NCI-H526 (cell line): ENCODE results near the gene TTC23L.
"Not testable (repeated sequence)": the region's sequence is repeated elsewhere in the genome, so short reads cannot be mapped to it uniquely, and the experiment has no call there.

Experiments used
- DNase-seq, 2 experiments: peaks; one replicate each; lab custom pipeline; 2025; lab: John Stamatoyannopoulos, UW

TTC23L gene, protein sequence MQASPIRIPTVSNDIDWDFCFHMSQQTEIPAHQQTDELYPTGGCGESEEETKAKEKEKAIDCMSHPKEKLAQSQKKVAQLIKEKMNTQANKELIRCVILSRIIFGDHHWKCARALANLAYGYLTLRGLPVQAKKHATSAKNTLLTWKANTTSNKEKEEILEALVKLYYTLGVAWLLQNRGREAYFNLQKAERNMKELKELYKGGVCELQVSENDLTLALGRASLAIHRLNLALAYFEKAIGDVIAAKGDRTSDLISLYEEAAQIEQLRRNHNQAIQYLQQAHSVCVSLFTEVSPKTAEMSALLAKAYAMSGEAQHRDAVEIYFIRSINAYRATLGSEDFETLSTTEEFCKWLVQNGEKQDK

DNA sequence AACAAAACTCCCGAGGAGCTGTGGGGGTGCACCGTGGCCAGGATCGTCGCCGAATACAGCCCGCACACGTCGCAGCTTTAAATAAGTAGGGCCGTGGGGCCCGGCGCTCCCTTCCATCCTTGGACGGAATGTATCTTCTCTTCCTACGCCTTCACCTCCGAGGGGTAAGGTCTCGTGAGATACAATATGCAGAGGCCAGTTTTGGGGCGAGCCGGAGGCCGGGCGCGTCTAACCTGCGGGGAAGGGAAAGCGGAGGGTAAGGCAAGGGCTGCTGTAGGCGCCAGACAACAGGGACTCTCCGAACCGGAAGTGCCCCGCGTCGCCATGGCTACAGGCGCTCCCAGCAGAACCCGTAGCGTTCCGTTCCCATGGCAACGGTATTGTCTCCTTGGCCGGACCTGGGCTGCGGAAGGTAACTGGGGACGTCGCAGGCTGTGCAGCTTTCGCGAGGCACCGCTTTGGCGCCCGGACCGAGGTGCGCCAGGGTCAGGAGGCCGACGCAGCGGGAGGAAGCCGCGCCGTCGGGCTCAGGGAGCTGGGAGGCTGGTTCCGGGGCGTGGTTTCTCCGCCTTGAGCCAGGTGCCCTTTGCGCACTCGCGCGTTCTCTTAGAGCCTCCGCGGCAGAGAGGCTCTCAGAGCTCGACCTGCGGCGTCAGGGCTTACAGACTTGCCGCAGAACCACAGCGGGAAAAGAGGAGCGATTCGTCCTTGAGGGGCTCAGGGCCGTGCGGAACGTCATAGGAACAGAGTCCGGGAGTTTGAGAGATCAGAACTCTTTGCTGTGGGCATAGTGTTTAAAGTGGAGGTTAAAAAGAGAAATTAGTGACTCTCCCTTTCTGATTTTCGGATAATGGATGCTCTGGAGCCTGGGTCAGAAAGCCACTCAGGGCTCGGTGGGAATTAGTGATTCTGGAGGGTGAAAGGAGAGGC lies at the start of gene TTC23L:
TTC23L (plus strand) TSS at position 380 of the 930 bp plus-strand sequence. CDS start 1,508 bp downstream, outside the sequence.
- DNase-seq, result peak; percentile 95 to 100

DNA sequence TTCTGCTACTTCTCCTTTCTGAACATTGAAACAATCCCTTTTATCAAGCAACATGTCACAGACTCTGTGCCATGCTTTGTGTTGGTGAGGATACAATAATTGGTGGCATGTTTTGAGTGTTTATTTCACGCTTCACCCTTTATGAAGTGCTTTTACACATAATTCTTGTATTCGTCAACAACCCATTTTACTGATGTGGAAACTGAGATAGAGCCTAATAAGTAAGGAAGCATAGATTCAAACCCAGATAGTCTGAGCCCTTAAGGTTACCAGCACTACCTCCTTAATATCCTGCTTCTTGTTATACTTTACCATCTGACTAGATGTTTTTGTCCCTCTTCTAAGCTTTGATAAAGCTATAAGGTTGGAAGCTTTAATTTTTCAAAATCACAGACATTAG lies 49.3 kb upstream of the TTC23L start:
- DNase-seq, result no peak

DNA sequence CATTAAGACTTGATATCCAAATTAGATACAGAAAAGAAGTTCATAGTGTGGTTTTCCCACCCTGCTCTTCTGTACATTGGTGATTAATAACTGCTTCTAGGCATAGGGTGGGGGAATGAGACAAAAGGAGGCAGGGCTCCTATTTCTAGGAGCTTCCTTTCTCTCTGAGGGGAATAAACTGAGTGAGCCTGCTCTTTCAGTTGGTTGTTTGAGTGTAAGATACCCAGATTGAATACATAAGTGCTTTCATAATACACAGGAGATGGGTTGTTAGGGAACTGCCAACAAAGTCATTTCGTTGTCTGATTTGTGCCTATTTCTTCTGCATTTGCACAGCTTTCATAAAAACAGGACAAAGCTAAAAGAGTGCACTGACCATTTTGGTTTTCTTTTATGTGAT lies 48.9 kb upstream of the TTC23L start:
- DNase-seq, result no peak

DNA sequence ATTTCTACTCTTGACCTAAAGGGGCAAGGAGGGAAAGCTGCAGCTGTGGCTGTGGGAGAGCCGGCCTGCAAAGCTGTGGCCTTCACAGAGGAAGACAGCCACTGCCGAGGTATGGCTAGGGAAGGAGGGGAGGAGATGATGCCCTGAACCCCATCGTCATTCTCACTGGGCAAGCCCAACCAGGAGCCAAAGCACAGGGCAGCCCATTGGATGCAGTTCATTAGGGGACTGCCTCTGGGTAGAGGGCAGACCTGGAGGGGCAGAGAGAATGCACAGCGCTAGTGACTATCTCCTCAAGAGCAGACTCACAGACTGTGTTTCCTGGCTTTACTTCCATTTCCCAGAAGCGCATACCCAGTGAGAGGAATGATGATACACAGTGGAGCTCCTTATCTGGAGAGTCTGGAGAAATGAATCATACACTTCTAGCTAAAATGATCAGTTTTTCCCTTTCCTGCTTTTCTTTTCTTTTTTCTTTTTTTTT lies 47.2 kb upstream of the TTC23L start:
- DNase-seq, result no peak

DNA sequence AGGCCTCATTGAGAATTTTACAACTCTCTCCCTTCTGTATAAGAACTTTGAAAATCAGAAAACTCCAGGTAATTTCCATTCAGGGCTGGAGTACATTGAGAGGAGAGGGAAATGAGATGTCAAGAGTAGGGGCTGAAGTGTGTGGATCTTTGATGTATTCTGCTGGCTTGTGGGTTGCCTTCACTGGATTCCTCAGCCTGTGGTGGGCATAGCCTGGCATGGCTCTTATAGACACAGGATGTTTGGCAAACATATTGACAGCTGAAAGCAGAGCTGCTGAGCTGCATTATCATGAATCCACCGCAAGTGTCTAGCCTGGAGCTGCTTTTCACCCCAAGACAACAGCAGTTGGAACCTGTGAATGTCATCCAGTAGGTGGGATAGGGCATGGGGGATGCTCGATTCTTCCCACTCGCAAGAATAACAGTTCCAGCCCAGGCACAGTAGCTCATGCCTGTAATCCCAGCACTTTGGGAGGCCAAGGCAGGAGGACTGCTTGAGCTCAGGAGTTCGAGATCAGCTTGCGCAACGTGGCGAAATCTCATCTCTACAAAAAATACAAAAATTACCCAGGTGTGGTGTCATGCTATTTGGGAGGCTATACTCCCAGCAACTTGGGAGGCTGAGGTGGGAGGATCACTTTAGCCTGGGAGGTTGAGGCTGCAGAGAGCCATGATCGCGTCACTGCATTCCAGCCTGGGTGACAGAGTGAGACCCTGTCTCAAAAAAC lies 36.0 kb upstream of the TTC23L start:
- DNase-seq, result no peak

DNA sequence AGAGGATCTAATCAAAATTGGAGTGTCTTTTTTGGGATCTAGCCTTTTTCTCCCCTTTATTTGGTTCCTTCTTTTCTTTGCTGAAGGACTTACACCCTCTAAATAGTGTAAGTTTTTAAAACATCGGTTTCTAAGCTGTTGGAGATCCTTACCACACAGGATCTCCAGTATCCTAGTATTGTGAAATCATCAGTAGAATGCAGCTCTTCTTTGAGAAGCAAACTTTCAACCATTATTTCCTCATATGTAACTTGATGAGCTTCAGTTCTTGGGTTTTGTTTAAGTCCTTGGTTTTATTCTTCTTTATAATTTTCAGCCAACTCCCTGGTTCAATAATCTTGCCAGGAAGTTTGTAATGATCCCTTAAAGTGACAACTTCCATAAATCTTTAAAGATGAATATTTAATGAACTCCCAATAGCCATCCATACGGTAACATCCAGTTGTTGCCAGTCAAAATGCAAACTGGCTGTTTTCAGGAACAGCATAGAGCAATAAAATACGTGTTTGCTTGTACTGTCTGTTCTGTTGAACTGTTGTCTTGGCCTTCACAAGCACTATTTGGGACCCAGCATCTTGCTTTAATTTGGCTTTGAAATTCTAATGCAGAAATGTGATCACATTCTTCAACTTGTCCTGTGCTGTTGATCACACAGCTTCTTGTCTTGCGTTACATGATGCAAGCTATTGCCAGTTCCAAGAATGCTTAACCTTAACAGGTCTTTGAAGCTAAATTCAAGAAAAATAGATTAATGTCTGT lies 34.8 kb upstream of the TTC23L start:
- DNase-seq, result no peak

DNA sequence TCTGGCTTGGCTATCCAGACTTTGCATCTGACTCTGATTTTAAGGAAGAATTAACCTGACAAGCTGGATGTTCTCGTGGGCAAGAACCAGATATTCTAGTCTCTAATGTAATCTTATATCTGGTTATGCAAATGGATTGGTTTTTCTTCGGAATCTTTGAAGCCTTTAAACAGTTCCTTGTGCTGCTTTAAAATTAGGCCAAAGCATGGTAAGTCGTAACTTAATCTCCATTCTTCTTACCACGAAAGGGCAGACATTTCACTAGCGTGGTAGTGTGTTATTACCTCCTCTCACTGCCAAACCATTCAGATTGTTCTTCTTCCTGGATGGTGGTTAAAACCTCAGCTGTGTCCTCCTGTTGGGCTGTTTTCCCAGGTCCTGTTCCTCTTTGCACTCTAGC lies 34.1 kb upstream of the TTC23L start:
- DNase-seq, result no peak

DNA sequence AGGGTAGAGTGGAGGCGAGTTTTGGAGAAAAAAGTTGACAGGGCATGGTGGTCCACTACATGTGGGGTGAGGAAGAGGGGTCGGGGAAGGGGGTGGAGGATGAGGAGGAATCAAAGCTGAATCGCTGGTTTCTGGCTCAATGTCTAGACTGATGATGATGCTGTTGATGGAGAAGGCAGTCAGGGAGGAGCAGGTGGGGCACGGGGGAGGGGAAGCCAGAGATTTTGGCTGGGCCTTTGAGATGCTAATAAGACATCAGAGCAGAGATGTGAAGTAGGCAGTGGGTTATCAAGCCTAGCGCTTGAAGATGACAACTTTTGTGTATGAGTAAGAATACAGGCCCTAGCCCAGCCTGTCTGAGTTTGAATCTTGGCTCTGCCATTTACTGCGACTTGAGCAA lies 32.4 kb upstream of the TTC23L start:
- DNase-seq, result no peak

DNA sequence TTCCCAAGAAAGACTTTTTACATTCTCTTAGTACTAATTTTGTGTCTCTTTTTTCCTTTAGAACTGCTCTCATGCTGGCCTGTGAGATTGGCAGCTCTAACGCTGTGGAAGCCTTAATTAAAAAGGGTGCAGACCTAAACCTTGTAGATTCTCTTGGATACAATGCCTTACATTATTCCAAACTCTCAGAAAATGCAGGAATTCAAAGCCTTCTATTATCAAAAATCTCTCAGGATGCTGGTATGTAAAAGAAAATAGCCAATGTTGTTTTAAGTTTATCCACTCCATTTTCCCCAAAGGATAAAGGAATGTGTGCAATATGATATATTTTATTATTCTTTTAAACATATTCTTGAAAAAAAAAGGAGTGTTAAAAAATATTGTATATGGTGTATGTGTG lies 27.3 kb upstream of the TTC23L start:
- DNase-seq, result no peak

DNA sequence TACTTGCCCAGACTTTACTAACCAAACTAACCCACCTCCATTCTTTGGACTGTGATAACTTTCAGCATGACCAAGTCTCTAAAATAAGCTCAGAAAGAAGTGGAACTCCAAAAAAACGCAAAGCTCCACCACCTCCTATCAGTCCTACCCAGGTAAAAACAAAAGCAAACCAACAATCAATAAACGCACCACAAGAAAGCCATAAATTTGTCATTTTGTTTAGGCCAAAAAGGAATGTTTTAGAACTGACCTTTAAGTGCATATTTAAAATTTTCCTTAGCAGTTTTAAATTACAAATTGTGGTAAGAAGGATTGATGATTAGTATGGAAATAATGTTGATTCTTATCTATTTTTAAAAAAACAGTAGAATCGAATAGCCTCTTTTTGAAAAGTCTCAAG lies 25.5 kb upstream of the TTC23L start:
- no peak for DNase-seq

DNA sequence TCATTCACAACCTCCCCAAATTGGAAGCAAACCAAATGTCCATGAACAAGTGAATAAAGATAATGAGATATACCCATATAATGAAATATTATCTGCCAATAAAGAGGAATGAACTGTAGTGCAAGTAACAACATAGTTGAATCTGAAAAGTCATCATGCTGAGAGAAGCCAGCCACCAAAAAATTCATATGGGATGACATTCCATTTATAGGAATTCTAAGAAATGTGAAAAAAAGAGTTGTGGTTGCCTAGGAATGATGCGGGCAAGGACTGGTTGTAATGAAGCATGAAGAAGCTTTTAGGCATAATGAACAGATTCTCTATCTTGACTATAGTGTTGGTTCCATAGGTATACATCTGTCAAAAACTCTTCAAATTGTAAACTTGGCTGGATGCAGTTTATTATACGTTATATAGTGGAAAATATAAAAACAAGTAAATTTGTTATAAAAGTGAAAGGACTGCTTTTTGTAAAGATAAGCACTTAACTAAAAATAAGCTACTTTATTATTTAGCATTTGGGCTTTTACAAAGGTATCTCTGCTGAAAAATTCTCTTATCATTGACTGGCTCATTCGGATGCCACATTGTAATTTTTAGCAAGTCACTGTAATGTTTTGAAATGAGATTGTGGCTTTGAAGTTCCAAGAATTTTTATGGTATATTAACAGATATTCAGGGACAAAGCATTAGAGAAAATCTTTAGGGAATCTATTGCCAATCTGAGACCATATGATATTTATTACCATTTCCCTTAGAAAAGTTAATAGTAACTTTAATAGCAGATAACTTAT lies 21.2 kb upstream of the TTC23L start:
- no peak for DNase-seq

DNA sequence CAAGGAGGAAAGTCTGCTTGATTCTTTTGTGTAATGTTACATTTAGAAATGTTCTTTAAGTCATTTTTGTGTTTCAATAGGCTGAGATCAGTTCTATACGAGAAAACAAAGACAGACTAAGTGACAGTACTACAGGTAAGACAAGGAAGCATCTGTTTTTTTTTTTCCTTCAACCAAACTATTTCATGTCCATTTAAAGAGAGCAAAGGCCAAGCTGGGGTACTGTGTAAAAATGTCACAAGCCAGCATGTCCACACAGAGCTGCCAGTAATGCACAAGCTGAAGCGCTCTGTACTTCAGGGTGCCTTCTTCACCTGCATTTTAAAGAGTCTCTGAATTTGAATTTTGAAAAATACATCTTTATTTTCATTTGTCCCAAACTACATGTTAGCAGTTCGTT lies 20.2 kb upstream of the TTC23L start:
- DNase-seq, result no peak

DNA sequence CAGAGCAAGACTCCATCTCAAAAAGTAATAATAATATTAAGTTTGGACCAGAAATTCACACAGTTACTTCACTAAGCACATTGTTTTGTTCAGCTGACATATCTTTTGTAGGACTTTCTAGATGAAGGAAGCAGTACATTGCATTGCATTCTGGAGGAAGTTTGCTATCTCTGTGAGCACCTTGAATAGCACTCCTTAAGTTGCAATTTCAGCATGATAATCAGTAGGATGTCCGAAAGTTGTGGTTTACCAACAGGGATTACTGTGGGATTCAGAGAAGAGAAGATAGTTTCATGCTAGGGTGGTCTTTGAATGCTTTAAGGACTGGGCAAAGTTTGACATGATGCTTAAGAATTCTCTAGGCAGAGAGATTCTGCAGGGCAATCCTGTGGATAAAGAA lies 18.4 kb upstream of the TTC23L start:
- DNase-seq, result no peak

DNA sequence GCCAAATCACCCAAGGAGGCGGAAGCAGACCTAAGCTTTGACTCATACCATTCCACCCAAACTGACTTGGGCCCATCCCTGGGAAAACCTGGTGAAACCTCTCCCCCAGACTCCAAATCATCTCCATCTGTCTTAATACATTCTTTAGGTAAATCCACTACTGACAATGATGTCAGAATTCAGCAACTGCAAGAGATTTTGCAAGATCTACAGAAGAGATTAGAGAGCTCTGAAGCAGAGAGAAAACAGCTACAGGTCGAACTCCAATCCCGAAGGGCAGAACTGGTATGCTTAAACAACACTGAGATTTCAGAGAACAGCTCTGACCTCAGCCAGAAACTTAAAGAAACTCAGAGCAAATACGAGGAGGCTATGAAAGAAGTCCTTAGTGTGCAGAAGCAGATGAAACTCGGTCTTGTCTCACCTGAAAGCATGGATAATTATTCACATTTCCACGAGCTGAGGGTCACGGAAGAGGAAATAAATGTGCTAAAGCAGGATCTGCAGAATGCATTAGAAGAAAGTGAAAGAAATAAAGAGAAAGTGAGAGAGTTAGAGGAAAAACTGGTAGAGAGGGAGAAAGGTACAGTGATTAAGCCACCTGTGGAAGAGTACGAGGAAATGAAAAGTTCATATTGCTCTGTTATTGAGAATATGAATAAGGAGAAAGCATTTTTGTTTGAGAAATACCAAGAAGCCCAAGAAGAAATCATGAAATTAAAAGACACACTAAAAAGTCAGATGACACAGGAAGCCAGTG lies 15.8 kb upstream of the TTC23L start:
- DNase-seq, result no peak

DNA sequence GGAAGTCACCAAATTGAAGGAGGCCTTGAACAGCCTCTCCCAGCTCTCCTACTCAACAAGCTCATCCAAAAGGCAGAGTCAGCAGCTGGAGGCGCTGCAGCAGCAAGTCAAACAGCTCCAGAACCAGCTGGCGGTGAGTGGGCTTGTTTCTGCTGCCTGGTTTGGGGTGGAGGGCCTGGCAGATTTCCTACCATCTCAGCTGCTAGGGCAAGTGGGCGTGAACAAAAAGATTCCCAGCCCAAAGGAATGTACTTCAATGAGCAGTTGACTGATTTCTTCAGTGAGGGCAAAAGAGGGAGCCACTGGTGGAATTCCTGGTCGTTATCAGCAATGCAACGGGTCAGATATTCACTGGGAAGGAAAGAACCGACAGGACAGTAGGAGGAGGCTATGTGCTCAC lies 12.6 kb upstream of the TTC23L start:
- no peak for DNase-seq

DNA sequence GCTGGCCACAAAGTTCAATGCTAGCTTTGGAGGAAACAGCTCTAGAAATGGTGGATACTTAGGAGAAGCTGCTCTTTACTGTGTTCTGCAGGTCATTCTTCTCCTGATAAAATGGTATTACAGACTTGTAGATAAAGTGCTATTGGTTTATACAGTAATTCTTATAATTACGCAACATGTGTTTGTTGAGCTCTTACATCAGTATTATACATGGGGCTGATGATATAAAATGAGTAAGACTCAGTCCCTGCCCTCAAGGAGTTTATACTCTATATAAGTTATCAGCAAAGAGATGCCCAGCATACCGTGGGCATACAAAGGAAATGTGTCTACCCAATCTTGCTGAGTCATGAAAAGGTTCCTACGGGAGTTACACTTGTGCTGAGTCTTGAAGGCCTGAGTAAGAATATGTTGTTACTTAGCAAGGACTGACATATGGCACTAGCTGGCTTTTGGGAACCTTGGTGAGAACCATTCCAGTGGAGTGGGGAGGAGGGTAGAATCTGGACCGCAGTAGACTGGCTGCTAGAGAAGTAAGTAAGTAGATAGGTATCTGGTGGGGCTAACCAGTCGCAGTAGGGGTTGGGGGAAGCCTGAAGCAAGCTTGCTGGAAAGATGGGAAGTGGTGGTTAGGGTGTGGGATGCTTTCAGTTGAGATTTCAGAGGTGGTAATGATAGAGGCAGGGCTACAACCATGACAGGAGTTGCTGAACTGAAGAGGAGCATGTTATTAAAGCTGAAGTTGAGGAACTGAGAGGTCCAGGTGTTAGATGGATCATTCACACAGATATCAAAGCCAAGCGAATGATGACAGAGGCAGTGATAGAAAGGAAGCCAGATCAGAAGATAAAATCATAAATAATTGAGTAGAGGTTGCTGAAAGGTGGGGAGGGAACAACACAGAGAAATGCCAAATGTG lies 11.1 kb upstream of the TTC23L start:
- no peak for DNase-seq

DNA sequence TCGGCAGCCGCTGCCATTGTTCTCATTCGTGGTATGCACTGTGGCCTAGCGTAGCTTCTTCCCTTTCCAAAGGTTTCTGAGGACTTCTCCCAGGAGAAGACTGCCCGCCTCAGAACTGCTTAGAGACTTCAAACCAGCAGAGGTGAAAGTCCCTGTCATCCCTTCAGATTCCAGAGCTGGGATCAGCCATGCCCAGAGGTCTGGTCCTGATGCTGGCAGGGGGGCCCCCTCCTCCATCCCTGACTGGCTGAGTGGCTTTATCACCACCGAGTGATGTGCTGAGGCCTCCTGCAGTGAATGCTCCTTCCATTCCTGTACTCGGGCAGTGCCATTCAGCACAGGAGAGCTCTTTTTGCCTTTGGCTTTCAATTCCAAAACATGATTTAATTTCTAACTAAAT lies 8.1 kb upstream of the TTC23L start:
- DNase-seq, result not testable (repeated sequence)

DNA sequence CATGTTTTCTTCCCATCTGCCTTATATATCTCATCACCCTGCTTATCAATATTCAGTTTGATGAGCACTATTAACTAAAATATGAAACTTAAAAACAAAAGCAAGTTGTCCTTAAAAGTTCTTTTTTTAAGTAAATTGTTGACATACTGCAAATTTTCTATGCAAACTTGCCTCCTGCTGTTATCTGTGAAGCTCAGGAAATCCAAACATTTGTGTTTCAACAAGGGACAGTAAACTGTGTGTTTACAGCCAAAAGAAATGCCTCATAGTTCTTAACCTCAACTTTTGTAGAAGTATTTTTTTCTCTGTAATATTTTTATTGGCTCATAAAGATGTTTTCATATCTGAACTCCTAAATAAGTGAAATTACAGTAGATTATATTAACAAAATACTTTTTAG lies 7.7 kb upstream of the TTC23L start:
- DNase-seq, result no peak

DNA sequence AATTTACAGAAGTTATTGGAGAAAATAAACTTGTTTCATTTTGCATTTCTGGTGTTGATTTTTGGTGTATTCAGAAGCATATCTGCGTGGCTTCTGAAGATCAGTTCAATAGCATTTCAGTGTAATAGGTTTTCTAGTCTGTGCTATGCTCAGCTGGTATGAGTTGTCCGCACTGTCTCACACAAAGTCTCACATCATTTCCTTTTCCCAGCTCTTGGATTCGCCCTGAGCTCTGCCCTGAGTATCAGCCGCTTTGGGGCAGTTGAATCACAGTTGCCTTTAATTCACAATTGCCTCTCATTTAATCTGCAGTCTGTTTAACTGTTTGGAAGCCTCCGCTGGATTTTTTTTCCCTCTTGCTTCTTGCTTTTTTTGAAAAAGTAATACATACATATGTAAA lies 6.4 kb upstream of the TTC23L start:
- no peak for DNase-seq
